Measurements from ENCODE around the gene C1QTNF1.
A peak's percentile ranks its signal among the peaks of the same experiment; 100 is the strongest.
"Not testable (repeated sequence)": the region's sequence is repeated elsewhere in the genome, so short reads cannot be mapped to it uniquely, and the experiment has no call there.

C1QTNF1 gene

DNA sequence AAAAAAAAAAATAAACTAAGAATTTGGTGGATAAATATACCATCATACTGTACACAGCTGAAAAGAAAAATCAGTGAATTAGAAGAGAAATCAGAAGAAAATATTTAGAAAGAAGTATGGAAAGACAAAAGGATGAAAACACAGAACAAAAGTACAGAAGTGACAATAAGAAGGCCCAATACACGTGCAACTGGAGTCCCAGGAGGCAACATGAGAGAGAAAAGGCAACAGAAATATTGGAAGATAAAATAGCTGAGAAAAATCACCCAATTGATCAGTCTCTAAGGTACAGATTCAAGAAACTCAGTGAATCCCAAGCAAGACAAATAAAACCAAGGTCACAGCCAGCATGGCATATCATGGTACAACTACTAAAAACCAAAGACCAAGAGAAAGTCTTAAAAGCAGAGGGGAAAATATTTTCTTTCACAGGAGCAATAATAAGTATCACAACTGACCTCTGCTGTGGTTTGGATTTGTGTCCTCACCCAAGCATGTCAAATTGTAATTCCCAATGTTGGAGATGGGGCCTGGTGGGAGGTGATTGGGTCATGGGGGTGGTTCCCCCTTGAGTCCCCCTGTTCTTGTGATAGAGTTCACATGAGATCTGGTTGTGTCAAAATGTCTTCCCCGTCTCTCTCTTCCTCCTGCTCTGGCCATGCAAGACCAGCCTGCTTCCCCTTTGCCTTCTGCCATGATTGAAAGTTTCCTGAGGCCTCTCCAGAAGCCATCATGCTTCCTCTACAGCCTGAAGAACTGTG lies 30.4 kb downstream of the C1QTNF1 start:
- DNase-seq (ENCODE audit: low read depth), result no peak

DNA sequence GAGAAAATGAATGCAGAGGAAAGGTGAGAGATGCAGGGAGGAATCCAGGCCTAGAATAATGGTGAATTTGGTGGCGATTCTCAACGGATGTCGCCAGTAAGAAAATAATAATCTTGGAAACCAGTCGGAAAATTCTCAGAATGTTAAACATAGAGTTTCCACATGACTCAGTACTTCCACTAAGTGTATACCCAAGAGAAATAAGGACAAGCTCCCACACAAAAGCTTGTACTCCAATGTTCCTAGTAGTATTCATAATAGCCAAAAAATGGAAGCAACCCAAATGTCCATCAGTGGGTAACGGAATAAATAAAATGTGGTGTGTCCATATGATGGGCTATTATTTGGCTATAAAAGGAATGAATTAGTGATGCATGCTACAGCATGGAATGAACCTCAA lies 31.2 kb downstream of the C1QTNF1 start:
- DNase-seq (ENCODE audit: low read depth), result no peak

DNA sequence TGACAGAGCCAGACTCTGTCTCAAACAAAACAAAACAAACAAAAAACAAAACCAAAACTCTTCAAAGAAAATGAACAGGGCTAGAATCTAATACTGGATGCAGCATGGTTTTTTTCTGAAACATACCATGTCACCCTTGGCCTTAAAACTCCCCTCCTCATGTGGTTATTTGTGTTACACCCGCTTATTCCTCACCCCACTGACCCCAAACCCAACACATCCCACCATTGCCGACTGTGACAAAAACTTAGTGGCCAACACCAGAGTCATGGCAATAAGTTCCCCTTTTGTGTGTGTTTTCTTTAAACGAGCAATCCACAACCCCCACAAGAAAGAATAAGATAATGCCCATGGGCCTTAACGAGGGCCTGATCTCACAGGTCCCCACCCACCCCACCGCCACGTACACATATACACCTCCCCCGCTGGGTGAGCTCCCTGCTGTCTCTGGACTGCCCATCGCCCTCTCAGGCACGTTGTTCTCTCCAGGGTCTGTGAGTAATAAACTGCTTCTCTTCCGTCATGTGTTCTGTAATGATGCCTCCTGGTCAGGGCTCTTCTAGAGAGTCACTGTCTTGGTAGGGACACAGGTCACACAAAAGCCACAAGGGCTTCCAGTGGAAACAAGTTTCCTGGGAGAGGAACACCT lies 33.9 kb downstream of the C1QTNF1 start:
- no peak for DNase-seq (ENCODE audit: low read depth)

DNA sequence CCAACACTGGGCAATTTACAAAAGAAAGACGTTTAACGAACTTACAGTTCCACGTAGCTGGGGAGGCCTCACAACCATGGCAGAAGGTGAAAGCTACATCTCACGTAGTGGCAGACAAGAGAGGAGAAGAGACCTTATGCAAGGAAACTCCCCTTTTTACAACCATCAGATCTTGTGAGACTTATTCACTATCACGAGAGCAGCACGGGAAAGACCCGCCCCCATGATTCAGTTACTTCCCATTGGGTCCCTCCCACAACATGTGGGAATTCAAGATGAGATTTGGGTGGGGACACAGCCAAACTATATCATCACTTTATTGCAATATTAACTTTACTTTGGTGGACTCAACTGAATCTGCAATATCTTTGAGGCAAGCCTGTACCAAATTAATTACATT lies 38.7 kb downstream of the C1QTNF1 start:
- no peak for DNase-seq (ENCODE audit: low read depth)

DNA sequence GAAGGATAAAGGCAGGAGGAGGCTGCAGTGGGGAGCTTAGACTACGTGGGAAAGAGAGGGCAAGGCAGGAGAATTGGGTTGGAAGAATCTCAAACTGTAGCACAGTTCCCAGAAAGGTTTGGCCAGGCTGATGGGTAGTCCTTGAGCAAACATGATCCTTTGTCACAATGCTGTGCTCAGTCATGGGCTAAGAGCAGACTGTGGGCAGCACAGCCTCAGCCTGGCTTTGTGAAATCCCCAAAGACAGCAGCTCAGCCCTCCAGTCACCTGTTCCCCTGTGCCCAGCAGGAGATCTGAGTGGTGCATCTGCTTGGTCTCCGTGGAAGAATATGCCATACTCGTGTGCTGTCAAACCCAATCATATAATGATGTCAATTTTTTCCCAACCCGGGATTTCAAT lies 40.1 kb downstream of the C1QTNF1 start:
- DNase-seq (ENCODE audit: low read depth), result no peak

DNA sequence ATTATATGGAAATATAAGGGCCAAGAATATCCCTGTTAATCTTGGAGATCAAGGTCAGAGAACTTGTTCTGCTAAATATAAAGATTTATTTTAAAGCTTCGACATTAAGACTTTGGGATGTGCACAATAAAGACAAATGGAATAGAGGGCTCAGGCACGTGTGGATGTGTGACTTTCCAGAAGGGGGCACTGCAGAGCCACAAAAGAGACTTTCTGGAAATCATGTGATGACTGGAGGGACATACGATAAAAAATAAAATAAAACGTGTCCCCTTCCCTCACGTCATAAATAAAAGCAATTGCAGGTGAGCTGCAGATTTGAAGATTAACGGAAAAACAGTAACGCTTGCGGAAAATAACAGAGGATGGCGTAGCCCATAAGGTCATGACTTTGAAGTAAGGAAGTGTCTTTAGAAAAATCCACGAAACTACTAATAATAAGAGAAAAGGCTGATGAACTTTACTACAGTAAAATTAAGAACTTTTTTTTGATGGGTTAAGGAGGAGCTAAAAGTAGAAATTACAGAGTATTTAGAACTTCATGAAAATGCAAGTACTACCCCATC lies 41.2 kb downstream of the C1QTNF1 start:
- DNase-seq (ENCODE audit: low read depth), result no peak

DNA sequence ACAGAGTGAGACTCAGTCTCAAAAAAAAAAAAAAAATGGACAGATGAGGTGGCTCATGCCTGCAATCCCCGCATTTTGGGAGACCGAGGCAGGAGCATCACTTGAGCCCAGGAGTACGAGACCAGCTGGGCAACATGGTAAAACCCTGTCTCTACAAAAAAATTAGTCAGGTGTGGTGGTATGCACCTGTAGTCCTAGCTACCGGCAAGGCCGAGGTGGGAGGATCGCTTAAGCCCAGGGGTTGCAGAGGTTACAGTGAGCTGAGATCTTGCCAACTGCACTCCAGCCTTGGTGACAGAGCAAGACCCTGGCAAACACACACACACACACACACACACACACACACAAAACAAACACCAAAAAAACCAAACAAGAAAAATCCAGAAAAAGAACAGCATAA lies 43.0 kb downstream of the C1QTNF1 start:
- no peak for DNase-seq (ENCODE audit: low read depth)

DNA sequence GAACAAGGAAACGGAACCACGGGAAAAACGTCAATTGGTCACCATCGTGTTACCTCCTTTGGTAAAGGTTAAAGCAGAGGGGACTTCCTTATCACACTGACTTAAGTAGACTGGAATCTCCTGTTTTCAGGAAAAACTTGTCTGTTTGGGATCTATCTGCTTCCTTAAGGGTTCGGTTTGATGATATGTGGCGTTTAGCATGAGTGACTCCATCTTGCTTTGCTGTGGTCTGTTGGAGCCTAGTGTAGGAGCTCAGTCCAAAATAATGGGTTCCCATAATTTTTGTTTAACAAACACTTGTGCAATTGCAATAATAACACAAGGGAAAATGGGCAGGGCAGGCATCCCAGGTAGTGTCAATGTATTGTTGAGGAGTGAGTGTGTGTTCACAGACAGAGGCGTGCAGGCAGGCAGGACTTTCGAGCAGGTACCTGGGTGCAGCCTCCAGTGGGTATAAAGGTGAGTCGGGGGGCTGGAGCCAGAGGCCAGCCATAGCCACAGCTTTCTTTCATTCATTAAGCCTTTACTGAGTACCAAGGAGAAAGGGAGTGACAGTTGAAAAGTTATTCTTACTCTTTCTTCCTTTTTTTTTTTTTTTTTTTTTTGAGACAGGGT lies 46.4 kb downstream of the C1QTNF1 start:
- DNase-seq (ENCODE audit: low read depth), result no peak

DNA sequence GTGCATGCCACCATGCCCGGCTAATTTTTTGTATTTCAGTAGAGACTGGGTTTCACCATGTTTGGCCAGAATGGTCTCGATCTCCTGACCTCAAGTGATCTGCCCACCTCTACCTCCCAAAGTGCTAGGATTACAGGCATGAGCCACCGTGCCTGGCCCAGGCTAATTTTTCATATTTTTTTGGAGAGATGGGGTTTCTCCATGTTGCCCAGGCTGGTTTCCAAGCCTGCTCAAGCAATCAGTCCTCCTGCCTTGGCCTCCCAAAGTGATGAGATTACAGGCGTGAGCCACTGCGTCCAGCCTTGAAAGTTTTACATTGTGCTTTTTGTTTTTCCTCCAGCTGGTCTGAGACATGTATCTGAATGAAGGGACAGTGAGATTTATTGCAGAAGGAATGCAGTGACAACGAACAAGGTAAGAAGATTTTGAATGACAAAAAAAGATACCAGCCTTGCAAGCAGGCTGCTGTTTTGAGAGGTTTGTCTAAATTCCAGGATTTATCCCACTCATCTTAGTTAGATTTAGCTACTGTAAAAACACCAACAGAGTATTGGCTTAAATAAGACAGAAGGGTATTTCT lies 47.3 kb downstream of the C1QTNF1 start:
- DNase-seq (ENCODE audit: low read depth), result no peak

DNA sequence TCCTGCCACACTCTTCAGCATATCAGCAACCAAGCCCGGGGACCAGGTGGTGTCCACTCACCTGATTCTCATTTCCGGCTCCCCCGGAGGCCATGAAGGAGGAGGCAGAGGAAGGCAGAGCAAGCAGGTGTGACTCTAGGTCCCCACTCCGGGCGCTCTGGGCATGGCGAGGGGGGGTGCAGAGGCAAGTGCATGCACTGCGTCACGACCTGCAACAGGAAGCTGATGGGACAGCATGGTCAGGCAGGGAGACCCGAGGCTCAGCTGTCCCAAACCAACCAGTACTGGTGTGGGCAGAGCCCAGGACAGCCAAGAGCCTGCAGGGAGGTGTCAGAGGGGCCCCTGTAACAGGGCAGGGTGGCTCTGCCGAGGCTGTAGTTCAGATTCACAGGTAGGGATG lies 48.6 kb downstream of the C1QTNF1 start:
- DNase-seq (ENCODE audit: low read depth), result no peak

DNA sequence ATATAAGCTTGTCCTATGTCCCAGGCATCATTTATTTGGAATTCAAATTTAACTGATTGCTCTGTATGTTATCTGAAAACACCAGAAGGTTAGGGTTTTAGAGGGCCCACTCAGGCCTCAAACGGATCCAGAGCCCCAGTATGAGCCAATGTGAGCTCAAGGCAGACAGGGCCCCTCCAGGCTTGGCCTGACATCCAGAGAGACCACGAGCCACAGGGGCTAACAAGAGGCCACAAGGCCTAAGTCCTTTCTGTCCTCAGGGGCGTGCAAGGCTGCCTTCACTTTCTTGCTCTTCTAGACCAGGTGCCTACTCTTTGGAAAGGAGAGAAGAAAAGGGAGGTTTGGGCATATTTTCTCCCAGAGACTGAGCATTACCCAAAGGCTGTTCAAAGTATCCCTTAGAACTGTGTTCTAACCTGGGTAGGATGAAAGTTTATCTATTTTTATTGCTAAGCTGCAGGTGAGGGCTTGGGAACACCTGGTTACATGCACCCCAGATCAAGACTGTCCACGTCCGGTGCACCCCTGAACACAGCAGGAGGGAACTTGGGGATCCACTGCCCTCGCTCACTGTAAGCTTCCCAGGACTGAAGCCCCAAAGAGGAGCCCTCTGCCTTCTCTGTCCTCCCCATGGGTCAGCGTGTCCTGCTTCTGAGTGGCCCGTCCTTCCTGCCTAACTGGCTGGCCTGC lies 49.2 kb downstream of the C1QTNF1 start:
- no peak for DNase-seq (ENCODE audit: low read depth)

DNA sequence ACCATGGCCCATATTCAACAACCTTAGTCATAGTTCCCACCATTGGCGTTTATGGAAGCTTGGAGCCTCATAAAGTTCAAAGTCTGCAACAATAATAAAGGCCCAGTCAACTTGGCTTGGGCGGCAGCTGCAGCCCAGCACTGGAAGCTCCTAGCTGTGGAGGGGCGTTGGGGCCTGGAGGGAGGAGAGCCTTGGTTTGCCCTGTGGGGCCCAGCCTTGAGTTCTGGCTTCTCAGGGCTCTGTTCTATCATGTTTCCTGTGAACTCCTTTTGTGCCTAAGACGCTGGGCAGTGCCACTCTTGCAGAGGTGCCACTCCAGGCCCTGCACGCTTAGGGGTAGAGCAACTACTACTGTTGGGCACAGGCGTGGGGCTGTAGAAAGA lies 49.7 kb downstream of the C1QTNF1 start:
- no peak for DNase-seq (ENCODE audit: low read depth)

DNA sequence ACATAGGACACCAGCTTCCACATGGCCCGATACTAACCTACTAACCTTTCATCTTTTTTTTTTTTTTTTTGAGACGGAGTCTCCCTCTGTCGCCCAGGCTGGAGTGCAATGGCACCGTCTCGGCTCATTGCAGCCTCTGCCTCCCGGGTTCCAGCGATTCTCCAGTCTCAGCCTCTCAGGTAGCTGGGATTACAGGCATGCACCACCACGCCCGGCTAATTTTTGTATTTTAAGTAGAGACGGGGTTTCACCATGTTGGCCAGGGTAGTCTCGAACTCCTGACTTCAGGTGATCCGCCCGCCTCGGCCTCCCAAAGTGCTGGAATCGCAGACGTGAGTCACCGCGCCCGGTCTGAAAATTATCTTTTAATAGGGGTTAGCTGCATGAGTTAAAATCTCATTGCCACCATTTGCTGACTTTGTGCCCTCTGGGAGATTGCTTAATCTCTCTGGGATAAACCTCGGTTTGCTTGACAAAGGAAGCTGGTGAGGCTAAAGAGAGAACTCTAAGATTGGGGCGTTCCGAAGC lies 50.2 kb downstream of the C1QTNF1 start:
- not testable (repeated sequence) for DNase-seq (ENCODE audit: low read depth)

DNA sequence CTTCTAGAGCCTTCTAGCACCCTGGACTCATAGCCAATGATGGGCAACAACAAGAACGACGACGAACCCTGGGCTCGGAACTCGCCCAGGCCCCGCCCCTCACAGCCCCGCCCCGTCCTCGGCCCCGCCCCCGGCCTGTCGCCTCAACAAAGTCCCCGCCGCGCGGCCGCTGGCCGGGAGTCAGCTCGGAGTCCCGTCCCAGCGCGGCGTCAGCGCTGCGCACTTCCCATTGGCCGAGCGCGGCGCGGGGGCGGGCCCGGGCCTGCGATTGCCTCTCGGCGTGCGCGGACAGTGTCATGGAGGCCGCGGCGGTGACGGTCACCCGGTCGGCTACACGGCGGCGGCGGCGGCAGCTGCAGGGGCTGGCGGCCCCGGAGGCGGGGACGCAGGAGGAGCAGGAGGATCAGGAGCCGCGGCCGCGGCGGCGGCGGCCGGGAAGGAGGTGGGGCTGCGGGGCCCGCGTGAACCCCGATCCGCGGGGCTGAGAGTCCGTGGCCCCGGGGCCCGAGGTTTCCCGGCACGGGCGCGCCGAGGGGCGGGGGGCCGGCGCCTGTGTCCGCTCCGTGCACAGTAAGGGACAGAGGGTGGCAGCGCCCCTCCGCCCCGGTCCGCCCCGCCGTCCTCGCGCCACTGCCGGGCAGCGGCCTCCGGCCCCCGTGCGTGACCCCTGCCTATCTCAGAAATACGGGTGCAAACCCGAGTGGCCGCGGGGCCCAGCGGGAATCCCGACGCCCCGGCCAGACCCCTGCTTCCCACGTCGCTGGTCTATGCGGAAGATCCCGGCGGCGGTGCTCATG lies 50.9 kb downstream of the C1QTNF1 start, which contains the start of gene ENGASE:
Gene ENGASE (plus strand): TSS at position 176 of the 797 bp plus-strand sequence. CDS start 121 bp downstream, at position 297.
- DNase-seq (ENCODE audit: low read depth), result peak; percentile 82

DNA sequence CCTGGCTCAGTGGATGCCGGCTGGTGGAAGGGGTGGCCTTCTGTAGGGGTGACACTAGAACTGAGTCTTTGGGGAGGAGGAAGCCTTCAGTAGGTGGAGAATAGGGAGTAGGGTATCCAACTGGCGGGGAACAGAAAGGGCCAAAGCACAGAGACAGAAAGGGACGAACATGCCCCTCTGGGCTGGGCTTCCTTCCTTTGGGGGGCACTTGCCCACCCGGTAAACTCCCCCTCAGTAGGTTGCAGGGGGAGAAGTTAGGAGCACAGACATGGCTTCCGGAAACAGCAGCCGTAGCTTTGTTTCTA lies 51.4 kb downstream of the C1QTNF1 start:
- DNase-seq (ENCODE audit: low read depth), result no peak

DNA sequence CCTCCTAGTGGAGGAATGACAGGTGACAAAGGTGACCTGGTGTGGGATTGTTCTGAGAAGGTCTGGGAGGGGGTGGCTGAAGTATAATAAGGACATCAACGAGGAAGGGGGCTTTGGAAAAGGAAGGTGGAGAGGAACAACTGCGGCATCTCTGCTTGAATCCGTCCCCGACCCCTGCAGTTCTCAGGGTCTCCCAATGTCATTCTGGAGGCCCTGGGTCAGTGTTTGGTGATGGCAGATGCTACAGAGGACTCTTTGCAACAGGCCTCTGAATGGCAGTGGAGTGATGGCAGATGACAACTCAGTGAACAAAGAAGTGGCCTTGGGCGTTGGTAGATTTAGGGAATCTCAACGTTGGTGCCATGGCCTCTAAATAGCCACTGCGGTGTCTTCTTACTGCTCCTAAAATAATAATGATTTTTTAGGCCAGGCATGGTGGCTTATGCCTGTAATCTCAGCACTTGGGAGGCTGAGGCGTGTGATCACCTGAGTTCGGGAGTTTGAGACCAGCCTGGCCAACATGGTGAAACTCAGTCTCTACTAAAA lies 52.0 kb downstream of the C1QTNF1 start:
- no peak for DNase-seq (ENCODE audit: low read depth)

DNA sequence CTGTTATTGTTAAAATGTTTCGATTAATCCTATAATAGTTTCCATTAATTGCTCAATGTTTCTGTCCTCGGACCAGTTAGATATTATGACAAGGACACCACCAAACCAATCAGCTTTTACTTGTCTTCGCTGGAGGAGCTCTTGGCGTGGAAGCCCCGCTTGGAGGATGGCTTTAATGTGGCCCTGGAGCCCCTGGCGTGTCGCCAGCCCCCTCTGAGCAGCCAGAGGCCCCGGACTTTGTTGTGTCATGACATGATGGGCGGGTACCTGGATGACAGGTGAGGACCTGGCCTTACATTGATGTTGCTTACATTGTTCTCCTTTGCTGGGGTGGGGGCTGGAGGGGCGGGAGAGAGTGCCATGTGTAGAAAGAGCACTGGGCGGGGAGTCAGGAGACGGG lies 53.6 kb downstream of the C1QTNF1 start:
- DNase-seq (ENCODE audit: low read depth), result no peak

DNA sequence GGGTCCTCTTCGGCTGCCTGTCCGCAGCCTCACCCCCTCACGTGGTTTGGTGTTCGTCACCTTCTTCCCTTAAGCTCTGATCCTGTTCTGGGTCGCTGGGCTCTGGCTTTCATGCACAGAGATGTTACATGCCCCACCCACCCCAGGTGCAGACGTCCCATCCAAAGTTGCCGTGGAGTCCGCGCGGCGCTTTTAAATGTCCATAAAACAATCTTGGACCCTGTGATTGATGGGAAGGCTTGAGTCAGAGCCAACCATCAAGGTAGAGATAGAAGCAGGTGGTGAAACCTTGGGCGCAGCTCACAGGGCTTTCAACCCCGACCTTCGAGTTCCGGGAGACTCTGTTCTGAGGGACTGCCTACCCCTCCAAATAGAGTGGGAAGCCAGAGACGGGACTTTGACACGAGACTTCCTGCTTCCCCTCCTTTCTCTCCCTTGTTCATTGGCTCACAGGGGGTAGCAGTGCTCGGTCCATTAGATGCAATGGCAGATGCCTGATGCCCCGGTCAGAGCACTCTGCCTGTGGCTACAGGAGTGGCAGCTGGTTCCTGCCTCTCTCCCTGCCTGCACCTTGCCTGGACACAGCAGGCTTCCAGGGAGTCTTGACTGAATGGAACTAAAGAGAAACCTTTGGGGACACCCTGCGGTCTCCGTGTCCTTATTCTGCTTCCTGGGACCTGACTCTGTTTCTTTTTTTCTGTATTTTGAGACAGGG lies 54.7 kb downstream of the C1QTNF1 start:
- DNase-seq (ENCODE audit: low read depth), result no peak

DNA sequence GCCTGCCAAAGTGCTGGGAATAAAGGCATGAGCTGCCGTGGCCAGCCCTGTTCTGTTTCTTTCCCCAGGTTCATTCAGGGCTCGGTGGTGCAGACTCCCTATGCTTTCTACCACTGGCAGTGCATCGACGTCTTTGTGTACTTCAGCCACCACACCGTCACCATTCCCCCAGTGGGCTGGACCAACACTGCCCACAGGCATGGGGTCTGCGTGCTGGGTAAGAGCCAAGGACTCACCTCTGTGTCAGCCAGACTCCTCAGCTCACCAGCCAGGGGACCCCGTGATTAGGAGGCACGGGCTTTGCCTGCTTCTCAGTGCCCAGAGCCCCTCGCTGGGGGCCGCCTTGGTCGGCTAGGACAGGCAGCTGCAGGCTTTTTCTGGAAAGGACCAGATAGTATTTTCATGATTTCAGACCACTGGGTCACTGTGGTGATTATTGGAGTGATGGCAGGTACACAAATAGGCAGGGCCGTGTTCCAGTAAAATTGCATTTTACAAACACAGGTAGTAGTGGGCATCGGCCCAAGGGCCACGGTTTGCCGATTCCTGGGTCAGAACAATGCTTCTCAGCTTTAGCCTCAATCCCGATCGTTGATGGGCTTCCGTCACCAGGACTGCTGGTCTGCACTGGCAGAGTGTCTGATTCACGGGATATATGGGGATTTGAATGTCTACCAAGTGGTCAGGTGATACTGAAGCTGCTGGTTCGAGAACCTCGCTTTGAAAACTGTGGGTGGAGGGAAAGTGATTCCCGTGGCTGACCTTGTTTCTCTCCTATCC lies 55.6 kb downstream of the C1QTNF1 start:
- no peak for DNase-seq (ENCODE audit: low read depth)
